ENCODE measurements around the gene SYNE2.
"Not testable (repeated sequence)": the region's sequence is repeated elsewhere in the genome, so short reads cannot be mapped to it uniquely, and the experiment has no call there.

The SYNE2 gene

DNA sequence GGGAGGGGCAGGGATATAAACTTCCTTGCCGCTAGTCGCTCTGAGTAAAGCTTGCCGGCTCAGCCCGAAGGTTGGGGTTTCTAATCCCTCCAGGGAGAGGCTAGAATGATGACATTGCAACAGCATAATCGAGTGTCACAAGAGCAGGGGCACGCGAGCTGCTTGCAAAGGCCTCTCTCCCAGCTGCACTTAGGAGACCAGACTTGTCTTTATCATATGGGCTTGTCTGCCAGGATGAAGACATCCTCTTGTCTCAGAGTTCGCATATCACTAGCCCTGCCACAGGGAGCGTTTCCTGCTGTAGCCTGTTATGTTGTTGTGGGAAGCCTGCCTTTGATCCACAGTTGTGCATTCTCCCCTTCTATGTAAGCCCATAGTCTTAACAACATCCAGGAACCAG, 261.4 kb downstream of the SYNE2 start:
- Histone ChIP-seq H3K27ac (no peak overlapping the region), H3K4me1 (ENCODE audit: control insufficient read depth in 1 of 2, insufficient read depth in 1 of 2, low read depth in 1 of 2, low read length in 1 of 2) (no peaks in the 10 kb centered on the region), H3K4me3 (ENCODE audit: low read depth in 1 of 2, low read length in 1 of 2) (no peak overlapping the region), H3K9me3 (no peaks in the 10 kb centered on the region), H3K36me3 (peaks cover 92% of the 10 kb centered on the region), H3K27me3 (no peaks in the 10 kb centered on the region)
- TF ChIP-seq, protein P1, sequence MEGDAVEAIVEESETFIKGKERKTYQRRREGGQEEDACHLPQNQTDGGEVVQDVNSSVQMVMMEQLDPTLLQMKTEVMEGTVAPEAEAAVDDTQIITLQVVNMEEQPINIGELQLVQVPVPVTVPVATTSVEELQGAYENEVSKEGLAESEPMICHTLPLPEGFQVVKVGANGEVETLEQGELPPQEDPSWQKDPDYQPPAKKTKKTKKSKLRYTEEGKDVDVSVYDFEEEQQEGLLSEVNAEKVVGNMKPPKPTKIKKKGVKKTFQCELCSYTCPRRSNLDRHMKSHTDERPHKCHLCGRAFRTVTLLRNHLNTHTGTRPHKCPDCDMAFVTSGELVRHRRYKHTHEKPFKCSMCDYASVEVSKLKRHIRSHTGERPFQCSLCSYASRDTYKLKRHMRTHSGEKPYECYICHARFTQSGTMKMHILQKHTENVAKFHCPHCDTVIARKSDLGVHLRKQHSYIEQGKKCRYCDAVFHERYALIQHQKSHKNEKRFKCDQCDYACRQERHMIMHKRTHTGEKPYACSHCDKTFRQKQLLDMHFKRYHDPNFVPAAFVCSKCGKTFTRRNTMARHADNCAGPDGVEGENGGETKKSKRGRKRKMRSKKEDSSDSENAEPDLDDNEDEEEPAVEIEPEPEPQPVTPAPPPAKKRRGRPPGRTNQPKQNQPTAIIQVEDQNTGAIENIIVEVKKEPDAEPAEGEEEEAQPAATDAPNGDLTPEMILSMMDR (IDR thresholded peaks at IDR 0.05), result no peak

DNA sequence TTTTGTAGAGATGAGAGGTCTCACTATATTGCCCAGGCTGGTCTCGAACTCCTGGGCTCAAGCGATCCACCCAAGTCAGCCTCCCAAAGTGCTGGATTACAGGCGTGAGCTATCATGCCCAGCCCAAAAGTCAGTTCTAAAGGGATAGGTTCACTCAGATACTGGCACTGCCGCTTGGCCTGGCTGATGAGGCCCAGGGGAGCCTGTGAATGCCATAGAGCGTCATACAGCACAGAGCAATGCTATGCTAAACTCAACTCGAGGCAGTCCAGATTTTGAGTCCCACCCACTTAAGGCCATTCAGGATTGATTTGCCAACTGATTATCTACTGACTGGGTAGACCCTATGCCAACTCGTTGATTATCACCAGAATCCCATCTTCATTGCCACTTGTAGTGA, 262.0 kb downstream of the SYNE2 start:
- Histone ChIP-seq H3K9me3 (no peaks in the 10 kb centered on the region), H3K4me3 (ENCODE audit: low read depth in 1 of 2, low read length in 1 of 2) (no peak overlapping the region), H3K27me3 (no peaks in the 10 kb centered on the region), H3K36me3 (peaks cover 92% of the 10 kb centered on the region), H3K4me1 (ENCODE audit: control insufficient read depth in 1 of 2, insufficient read depth in 1 of 2, low read depth in 1 of 2, low read length in 1 of 2) (no peaks in the 10 kb centered on the region), H3K27ac (no peak overlapping the region)
- TF ChIP-seq, protein P1 (IDR thresholded peaks at IDR 0.05), result no peak

DNA sequence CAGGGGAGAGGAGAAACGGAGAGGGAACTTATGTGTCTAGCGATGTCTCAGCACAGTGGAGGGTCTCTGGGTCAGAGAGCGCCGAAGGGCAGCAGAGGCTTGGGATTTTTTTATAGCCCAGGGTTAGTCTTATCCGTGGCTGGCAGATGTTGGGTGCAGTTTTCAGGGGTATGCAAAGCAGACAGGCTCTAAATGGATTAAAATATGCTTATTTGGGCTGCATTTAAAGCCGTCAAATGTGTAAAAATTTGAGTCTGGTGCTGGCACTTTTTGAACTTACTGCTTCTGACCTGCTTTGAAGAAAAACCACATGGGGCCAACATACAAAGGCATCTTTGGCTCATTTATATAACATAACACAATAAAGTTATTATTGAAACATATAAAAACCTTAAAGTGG, 262.6 kb downstream of the SYNE2 start:
- Histone ChIP-seq H3K36me3 (peaks cover 92% of the 10 kb centered on the region), H3K4me3 (ENCODE audit: low read depth in 1 of 2, low read length in 1 of 2) (no peak overlapping the region), H3K9me3 (no peaks in the 10 kb centered on the region), H3K27ac (no peak overlapping the region), H3K4me1 (ENCODE audit: control insufficient read depth in 1 of 2, insufficient read depth in 1 of 2, low read depth in 1 of 2, low read length in 1 of 2) (no peaks in the 10 kb centered on the region), H3K27me3 (no peaks in the 10 kb centered on the region)
- TF ChIP-seq, protein P1 (IDR thresholded peaks at IDR 0.05), result no peak

DNA sequence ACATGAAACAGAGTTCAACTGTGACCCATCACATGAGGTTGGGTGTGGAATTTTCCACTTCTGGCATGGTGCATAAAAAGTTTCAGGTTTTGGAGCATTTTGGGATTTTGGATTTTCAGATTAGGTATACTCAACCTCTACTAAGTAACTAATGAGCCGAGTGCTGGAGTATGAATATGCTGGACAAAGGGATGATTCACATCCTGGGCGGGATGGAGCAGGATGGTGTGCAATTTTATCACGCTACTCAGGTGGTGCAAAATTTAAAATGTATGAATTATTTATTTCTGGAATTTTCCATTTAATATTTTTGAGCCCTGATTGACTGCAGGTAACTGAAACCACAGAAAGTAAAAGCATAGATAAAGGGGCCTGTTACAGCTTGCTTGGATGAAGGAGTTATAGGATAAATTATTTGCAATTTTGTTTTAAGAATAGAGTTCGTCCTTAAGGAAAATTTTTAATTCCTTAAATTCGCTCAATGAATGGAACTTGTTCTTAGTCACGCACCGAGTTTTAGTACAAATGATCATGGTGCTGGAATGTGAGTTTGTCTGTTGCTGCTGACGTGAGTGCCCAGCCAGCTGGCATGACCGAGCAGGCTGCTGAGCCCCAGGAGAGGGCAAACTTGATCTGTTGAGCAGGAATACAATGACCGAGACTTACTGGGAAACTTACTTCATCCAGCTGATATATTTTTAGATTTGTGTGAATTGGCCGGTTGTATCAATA, 265.0 kb downstream of the SYNE2 start:
- peaks cover 97% of the 10 kb centered on the region for H3K36me3 ChIP-seq
- H3K9me3 ChIP-seq, result no peaks in the 10 kb centered on the region
- H3K27ac ChIP-seq, result no peak overlapping the region
- no peaks in the 10 kb centered on the region for H3K4me1 ChIP-seq (ENCODE audit: control insufficient read depth in 1 of 2, insufficient read depth in 1 of 2, low read depth in 1 of 2, low read length in 1 of 2)
- H3K27me3 ChIP-seq, result no peaks in the 10 kb centered on the region
- TF ChIP-seq, protein P1 (IDR thresholded peaks at IDR 0.05), result no peak
- no peak overlapping the region for H3K4me3 ChIP-seq (ENCODE audit: low read depth in 1 of 2, low read length in 1 of 2)

DNA sequence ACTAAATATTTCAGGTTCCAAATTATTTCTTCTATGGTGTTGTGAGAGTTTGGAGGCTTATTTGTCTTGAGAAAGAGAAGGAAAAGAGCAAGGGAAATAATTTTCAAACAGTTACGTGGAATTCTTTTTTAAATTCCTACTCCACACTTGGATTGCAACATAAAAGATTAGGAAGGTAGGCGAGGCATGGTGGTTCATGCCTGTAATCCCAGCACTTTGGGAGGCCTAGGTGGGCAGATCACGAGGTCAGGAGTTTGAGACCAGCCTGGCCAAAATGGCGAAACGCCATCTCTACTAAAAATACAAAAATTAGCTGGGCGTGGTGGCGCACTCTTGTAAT, 265.6 kb downstream of the SYNE2 start:
- H3K4me1 ChIP-seq (ENCODE audit: control insufficient read depth in 1 of 2, insufficient read depth in 1 of 2, low read depth in 1 of 2, low read length in 1 of 2); H3K4me3 ChIP-seq (ENCODE audit: low read depth in 1 of 2, low read length in 1 of 2); H3K27ac ChIP-seq; H3K9me3 ChIP-seq; H3K27me3 ChIP-seq: not testable (repeated sequence)
- peaks cover 97% of the 10 kb centered on the region for H3K36me3 ChIP-seq

GRCh38 chr14:64118892-64119291, 266.1 kb downstream of the SYNE2 start:
- peaks cover 97% of the 10 kb centered on the region for H3K36me3 ChIP-seq
- TF ChIP-seq, protein P1 (IDR thresholded peaks at IDR 0.05), result no peak
- H3K9me3 ChIP-seq, result no peaks in the 10 kb centered on the region
- no peaks in the 10 kb centered on the region for H3K4me1 ChIP-seq (ENCODE audit: control insufficient read depth in 1 of 2, insufficient read depth in 1 of 2, low read depth in 1 of 2, low read length in 1 of 2)
- no peaks in the 10 kb centered on the region for H3K27me3 ChIP-seq
- H3K4me3 ChIP-seq (ENCODE audit: low read depth in 1 of 2, low read length in 1 of 2), result no peak overlapping the region
- no peak overlapping the region for H3K27ac ChIP-seq
